SK-N-SH (cell line): Measurements from ENCODE around the gene MEF2B. TPM values are rescaled to one million over a fixed set of nuclear protein-coding genes. Genes with fewer than 3 reads are reported as not detected.

Experiments used
- CTCF ChIA-PET: fragments of 300-600, 350-600 bp; formaldehyde crosslinking; extraction: SDS; loops from one replicate; lab custom pipeline; 2021; lab: Yijun Ruan, JAX
- POLR2A ChIA-PET: fragments of 350-600 bp; sonication (Branson Sonifier 250); formaldehyde crosslinking; extraction: SDS; loops from one replicate; lab custom pipeline; 2020; ENCODE audit warnings: antibody characterized with exemption, inconsistent platforms; lab: Yijun Ruan, JAX
- DNase-seq: peaks from one replicate; pipeline ENCODE4 v3.0.0; 2012
- H2AFZ ChIP-seq: fragments of 200-600 bp; sonication (generic); 2 replicates; pipeline ENCODE4 v1.8.1; 2016; ENCODE audit warnings: antibody characterized with exemption, mild to moderate bottlenecking, low read depth
- H3F3A ChIP-seq: fragments of 200-600 bp; sonication (generic); replicated peaks from 2 replicates; pipeline ENCODE3; 2016; ENCODE audit warnings: antibody characterized with exemption, mild to moderate bottlenecking; ENCODE audit not compliant: insufficient read depth
- H3K27ac ChIP-seq, 2 experiments: fragments of 200-500 bp in 1 of 2; fragments of 200-600 bp in 1 of 2; sonication (Bioruptor generic) in 1 of 2; sonication (generic), shearing (Covaris generic) in 1 of 2; 2 replicates each; pipeline versions ENCODE4 v1.5.1 to v1.6.1; 2014 to 2016; ENCODE audit warnings: low read depth in 2 of 2, inconsistent platforms in 1 of 2, low read length in 1 of 2, mild to moderate bottlenecking in 1 of 2, mixed read lengths in 1 of 2
- H3K27me3 ChIP-seq: fragments of 200-600 bp; sonication (generic), shearing (Covaris generic); 2 replicates; pipeline ENCODE4 v1.6.1; 2016; ENCODE audit warnings: mixed run types; ENCODE audit not compliant: insufficient read depth
- H3K36me3 ChIP-seq, 2 experiments: fragments of 200-500 bp in 1 of 2; fragments of 200-600 bp in 1 of 2; sonication (Bioruptor generic) in 1 of 2; sonication (generic) in 1 of 2; replicated peaks in 1 of 2; 2 replicates each; pipeline versions ENCODE3 to v1.5.1; 2014 to 2016; ENCODE audit warnings: low read length in 1 of 2, mild to moderate bottlenecking in 1 of 2; ENCODE audit not compliant: insufficient read depth in 2 of 2, control insufficient read depth in 1 of 2
- H3K4me1 ChIP-seq, 2 experiments: fragments of 200-500 bp in 1 of 2; fragments of 200-600 bp in 1 of 2; sonication (Bioruptor generic) in 1 of 2; sonication (generic), shearing (Covaris generic) in 1 of 2; 2 replicates each; pipeline versions ENCODE4 v1.5.1 to v1.6.1; 2014 to 2016; ENCODE audit warnings: low read depth in 1 of 2, low read length in 1 of 2, mixed run types in 1 of 2; ENCODE audit not compliant: insufficient read depth in 2 of 2, control insufficient read depth in 1 of 2
- H3K4me2 ChIP-seq: fragments of 200-600 bp; sonication (generic), shearing (Covaris generic); 2 replicates; pipeline ENCODE4 v1.6.1; 2017; ENCODE audit warnings: mixed run types
- H3K4me3 ChIP-seq, 2 experiments: fragments of 200-500 bp in 1 of 2; fragments of 200-600 bp in 1 of 2; sonication (Bioruptor generic) in 1 of 2; sonication (generic), shearing (Covaris generic) in 1 of 2; 2 replicates each; pipeline versions ENCODE4 v1.5.1 to v1.8.1; 2014 to 2016; ENCODE audit warnings: low read depth in 2 of 2, inconsistent platforms in 1 of 2, low read length in 1 of 2, mild to moderate bottlenecking in 1 of 2, mixed read lengths in 1 of 2, moderate library complexity in 1 of 2
- H3K79me2 ChIP-seq: fragments of 200-600 bp; sonication (generic); 2 replicates; pipeline ENCODE4 v1.8.1; 2017; ENCODE audit warnings: mild to moderate bottlenecking; ENCODE audit not compliant: insufficient read depth
- H3K9ac ChIP-seq: fragments of 200-600 bp; sonication (generic); 2 replicates; pipeline ENCODE4 v1.6.1; 2017; ENCODE audit warnings: mixed run types
- H3K9me2 ChIP-seq: fragments of 200-600 bp; sonication (generic); 2 replicates; pipeline ENCODE4 v1.6.1; 2017; ENCODE audit warnings: mixed run types
- H3K9me3 ChIP-seq: fragments of 200-600 bp; sonication (generic); 2 replicates; pipeline ENCODE4 v1.6.1; 2017; ENCODE audit warnings: mixed run types, mild to moderate bottlenecking, moderate library complexity
- H4K20me1 ChIP-seq: fragments of 200-600 bp; sonication (generic); 2 replicates; pipeline ENCODE4 v1.6.1; 2017; ENCODE audit warnings: mild to moderate bottlenecking, mixed run types; ENCODE audit not compliant: insufficient read depth
- CHD2 ChIP-seq: fragments of 150-350 bp; IDR thresholded peaks from 2 replicates; pipeline ENCODE4 v1.6.1; 2018; ENCODE audit warnings: low read length; ENCODE audit not compliant: partially characterized antibody
- CTCF ChIP-seq: fragments of 200-600 bp; sonication (generic); IDR thresholded peaks from 2 replicates; pipeline ENCODE4 v1.6.1; 2017; ENCODE audit warnings: antibody characterized with exemption, mild to moderate bottlenecking, moderate library complexity
- ELF1 ChIP-seq: IDR thresholded peaks from 2 replicates; pipeline ENCODE4 v1.4.0; 2012
- FOXJ3 ChIP-seq: sonication (generic); formaldehyde crosslinking; IDR thresholded peaks from 2 replicates; pipeline ENCODE4 v1.5.1; 2020; ENCODE audit warnings: mild to moderate bottlenecking, missing genetic modification reagents
- FOXM1 ChIP-seq: IDR thresholded peaks from 2 replicates; pipeline ENCODE4 v1.4.0; 2012; ENCODE audit warnings: low read depth, mild to moderate bottlenecking
- MAX ChIP-seq: IDR thresholded peaks from 2 replicates; pipeline ENCODE4 v1.4.0; 2012; ENCODE audit warnings: low read depth
- MEF2A ChIP-seq: IDR thresholded peaks from 2 replicates; pipeline ENCODE4 v1.4.0; 2012; ENCODE audit warnings: low read depth, borderline replicate concordance
- POLR2AphosphoS5 ChIP-seq: IDR thresholded peaks from 2 replicates; pipeline ENCODE4 v1.6.1; 2012; ENCODE audit warnings: low read depth, low read length
- RFX5 ChIP-seq: IDR thresholded peaks from 2 replicates; pipeline ENCODE4 v1.6.1; 2012; ENCODE audit warnings: mild to moderate bottlenecking, improper control_type of control experiment, low read length
- SIN3A ChIP-seq: IDR thresholded peaks from 2 replicates; pipeline ENCODE4 v1.6.1; 2012; ENCODE audit warnings: low read depth, mild to moderate bottlenecking, low read length, moderate library complexity, borderline replicate concordance
- SMC3 ChIP-seq: IDR thresholded peaks from 2 replicates; pipeline ENCODE4 v1.6.1; 2012; ENCODE audit warnings: low read depth, low read length, improper control_type of control experiment
- TAF1 ChIP-seq: IDR thresholded peaks from 2 replicates; pipeline ENCODE4 v1.6.1; 2012; ENCODE audit warnings: low read depth, mild to moderate bottlenecking, low read length, moderate library complexity, borderline replicate concordance
- ZBTB33 ChIP-seq: IDR thresholded peaks from 2 replicates; pipeline ENCODE4 v1.4.0; 2012; ENCODE audit warnings: low read depth, borderline replicate concordance
- WGBS: methylation state at CpG from one replicate; pipeline ENCODE4 v1.1.6; 2017; ENCODE audit warnings: low lambda C conversion rate; 5-methylcytosine and 5-hydroxymethylcytosine counted together
- polyA plus RNA-seq, 3 experiments: library from polyadenylated mRNA; depleted of rRNA; stranded (reverse); fragments of >200 nt; gene quantifications; 2 replicates each; pipeline ENCODE4 v1.2.3, GENCODE V29; 2012

Gene MEF2B
- polyA plus RNA-seq, 1 of the 3 experiments (the other 2 are of a cell fraction) = 1.0 TPM

GRCh38 chr19:19098703-19099632 is 71.1 kb downstream of the MEF2B start (continued):
- TF ChIP-seq CTCF (no peak), FOXJ3 (no peak), CHD2 (no peak), MEF2A (no peak)

GRCh38 chr19:19098084-19098702 is 71.9 kb downstream of the MEF2B start:
- H3K4me3 ChIP-seq = no peak overlapping the region
- H3K9ac ChIP-seq = no peak overlapping the region
- no peak for TF ChIP-seq MAX
- TF ChIP-seq SIN3A = no peak
- TF ChIP-seq FOXM1 = no peak
- TF ChIP-seq MEF2A = no peak
- no peak for TF ChIP-seq ZBTB33
- TF ChIP-seq SMC3 = no peak
- TF ChIP-seq FOXJ3 = no peak
- TF ChIP-seq POLR2AphosphoS5 = no peak
- TF ChIP-seq RFX5 = no peak
- TF ChIP-seq ELF1 = no peak
- no peak for TF ChIP-seq TAF1
- no peak overlapping the region for H3K4me2 ChIP-seq
- WGBS = 82% methylated on average over 9 of the region's 9 CpGs
- no peak overlapping the region for H3K27ac ChIP-seq
- CTCF ChIA-PET = interaction anchor here (1.0 kb wide), 1 partner anchor 76 kb away, joined by 4 read pairs; no protein-coding TSS in a partner anchor
- no peak overlapping the region for H2AFZ ChIP-seq
- no peaks in the 10 kb centered on the region for H3K4me1 ChIP-seq
- H3K36me3 ChIP-seq = no peaks in the 10 kb centered on the region
- POLR2A ChIA-PET = no interaction called here
- no peaks in the 10 kb centered on the region for H3K27me3 ChIP-seq
- no peaks in the 10 kb centered on the region for H3K79me2 ChIP-seq
- DNase-seq = no peak
- H3K9me2 ChIP-seq = no peaks in the 10 kb centered on the region
- H3K9me3 ChIP-seq = no peaks in the 10 kb centered on the region
- H4K20me1 ChIP-seq = no peaks in the 10 kb centered on the region
- H3F3A ChIP-seq = no peaks in the 10 kb centered on the region
